ENCODE results near the gene SPEM1. TPM values are rescaled to one million over a fixed set of nuclear protein-coding genes. Genes with fewer than 3 reads are reported as not detected.

SPEM1 gene
- total and polyA plus RNA-seq, 2 of the 13 experiments (the other 11 are each of a cell fraction or from before 2014, with no cell fraction given): not detected

DNA sequence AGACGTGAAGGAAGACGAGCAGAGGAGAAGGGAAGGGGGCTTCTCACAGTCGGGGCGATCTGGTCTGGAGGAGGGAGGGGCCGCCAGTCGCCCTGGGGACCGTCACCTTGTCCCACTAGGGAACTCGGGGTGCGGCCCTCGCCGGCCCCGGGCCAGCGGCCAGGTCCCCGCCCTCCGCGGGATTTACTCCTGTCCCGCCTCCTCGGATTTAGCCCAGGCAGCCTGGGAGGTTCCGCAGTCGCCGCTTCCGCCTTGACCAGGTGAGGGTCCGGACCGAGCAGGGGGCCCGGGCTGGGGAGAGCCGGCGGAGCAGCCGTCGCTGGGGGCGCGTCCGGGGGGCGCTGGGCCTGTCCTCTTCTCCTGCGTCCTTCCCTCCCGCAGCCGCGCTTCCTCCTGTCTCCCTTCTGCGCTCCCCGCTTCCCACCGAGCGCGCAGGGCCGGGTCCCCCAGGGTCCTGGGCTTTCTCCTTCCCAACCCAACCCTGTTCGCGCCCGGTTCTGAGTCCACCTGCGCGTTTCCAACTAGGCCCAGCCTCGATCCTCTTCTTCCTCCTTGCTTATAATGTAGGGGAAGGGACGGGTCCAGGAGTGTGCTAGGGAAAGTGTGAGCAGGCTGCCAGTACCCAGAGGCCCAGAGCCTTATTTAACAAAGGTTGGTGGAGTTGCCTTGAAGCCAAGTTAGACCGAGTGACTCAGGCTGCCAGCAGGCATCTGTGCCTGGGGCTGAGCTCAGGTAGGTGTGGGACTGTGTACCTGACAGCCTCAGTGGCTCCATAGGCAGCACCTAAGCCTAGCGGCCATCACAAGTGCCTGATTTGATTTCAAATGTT lies 39.1 kb upstream of the SPEM1 start, which contains the start of gene TNK1:
TNK1 (plus strand) TSS at position 235 of the 829 bp plus-strand sequence. CDS start 1,838 bp downstream, outside the sequence.
- Histone ChIP-seq H3K4me3 (replicated peaks in 1 of 3; ENCODE audit: insufficient read depth in 1 of 3, low read depth in 2 of 3, low read length in 3 of 3) (peak within 1 kb of the TSS; percentile 62 to 83 (median 77)), H3K9me3 (ENCODE audit: low read length) (peaks cover 4% of the 10 kb centered on the region; the same call in 1 of the 2 replicates), H3K36me3 (replicated peaks in 1 of 2; ENCODE audit: control insufficient read depth in 1 of 2, insufficient read depth in 2 of 2, low read length in 2 of 2) (no peaks in the 10 kb centered on the region), H3K4me2 (ENCODE audit: low read depth, low read length) (peak within 1 kb of the TSS; percentile 88), H4K20me1 (ENCODE audit: insufficient read depth, low read length) (no peaks in the 10 kb centered on the region), H2AFZ (ENCODE audit: low read length) (peak within 1 kb of the TSS; percentile 64), H3K4me1 (ENCODE audit: insufficient read depth, low read length) (peaks cover 21% of the 10 kb centered on the region), H3K27me3 (ENCODE audit: control insufficient read depth in 1 of 2, insufficient read depth in 2 of 2, low read length in 2 of 2) (peaks cover 0 to 7% of the 10 kb centered on the region in 2 experiments; a peak in 1 of 5 replicates), H3K9ac (ENCODE audit: insufficient read depth, low read depth, low read length) (peak within 1 kb of the TSS; percentile 70), H3K27ac (ENCODE audit: extremely low read length, insufficient read depth, low read length) (no peak within 1 kb of the TSS), H3K79me2 (ENCODE audit: insufficient read depth, low read length) (no peaks in the 10 kb centered on the region)
- 2% methylated on average over 47 of the region's 52 CpGs for WGBS (ENCODE audit: low lambda C conversion rate)
- TSS peak; percentile 79 for BruUV-seq (replicated peaks)
- CTCF ChIA-PET (ENCODE audit: low intra/inter-chr PET ratio, low total read pairs): no interaction called here
- FAIRE-seq: no peak
- ATAC-seq: peak; percentile 77
- POLR2A ChIA-PET: interaction anchor here (0.6 to 2.1 kb wide), 7 partner anchors 9 to 100 kb away, joined by 3 to 24 read pairs (median 3); partner anchors contain the start of genes PLSCR3, SLC2A4, TMEM102 and TMEM256
- intact Hi-C loops (cut with micrococcal nuclease; ENCODE audit: unreplicated experiment) (no loop called here), in situ Hi-C loops (cut with HindIII; ENCODE audit: extremely low pct_ligation_motif_present, low pct_unique_long_range_greater_than_20kb) (no loop called here)
- DNase-seq (ENCODE audit: low spot score): peak; percentile 24
- TF ChIP-seq MTF1 (CRISPR knock-in tag; IDR thresholded peaks at IDR 0.05) (no peak), ZNF263 (CRISPR knock-in tag; IDR thresholded peaks at IDR 0.05) (no peak), ZMYM3 (CRISPR knock-in tag; IDR thresholded peaks at IDR 0.05) (no peak), FOXK2 (IDR thresholded peaks at IDR 0.05) (no peak), FOXO4 (CRISPR knock-in tag; conservative IDR thresholded peaks at IDR 0.05) (peak; percentile 95; the same call in 1 of the 2 replicates), ZNF296 (CRISPR knock-in tag; conservative IDR thresholded peaks at IDR 0.05) (no peak), MXD1 (CRISPR knock-in tag; IDR thresholded peaks at IDR 0.05) (no peak), GATA4 (IDR thresholded peaks at IDR 0.05; ENCODE audit: borderline replicate concordance, low read depth) (no peak; the same call in 1 of the 2 replicates), ZNF572 (CRISPR knock-in tag; IDR thresholded peaks at IDR 0.05) (no peak), PTBP1 (IDR thresholded peaks at IDR 0.05; ENCODE audit: low read depth, low read length, poor library complexity, severe bottlenecking) (no peak), SOX13 (IDR thresholded peaks at IDR 0.05) (no peak), SOX13 (CRISPR knock-in tag; conservative IDR thresholded peaks at IDR 0.05 in 1 of 2, IDR thresholded peaks at IDR 0.05 in 1 of 2) (no peak), GTF2F1 (IDR thresholded peaks at IDR 0.05; ENCODE audit: low read length) (no peak), CENPBD1 (CRISPR knock-in tag; IDR thresholded peaks at IDR 0.05; ENCODE audit: borderline replicate concordance, low read depth) (no peak)
- TF ChIP-seq, protein P1, sequence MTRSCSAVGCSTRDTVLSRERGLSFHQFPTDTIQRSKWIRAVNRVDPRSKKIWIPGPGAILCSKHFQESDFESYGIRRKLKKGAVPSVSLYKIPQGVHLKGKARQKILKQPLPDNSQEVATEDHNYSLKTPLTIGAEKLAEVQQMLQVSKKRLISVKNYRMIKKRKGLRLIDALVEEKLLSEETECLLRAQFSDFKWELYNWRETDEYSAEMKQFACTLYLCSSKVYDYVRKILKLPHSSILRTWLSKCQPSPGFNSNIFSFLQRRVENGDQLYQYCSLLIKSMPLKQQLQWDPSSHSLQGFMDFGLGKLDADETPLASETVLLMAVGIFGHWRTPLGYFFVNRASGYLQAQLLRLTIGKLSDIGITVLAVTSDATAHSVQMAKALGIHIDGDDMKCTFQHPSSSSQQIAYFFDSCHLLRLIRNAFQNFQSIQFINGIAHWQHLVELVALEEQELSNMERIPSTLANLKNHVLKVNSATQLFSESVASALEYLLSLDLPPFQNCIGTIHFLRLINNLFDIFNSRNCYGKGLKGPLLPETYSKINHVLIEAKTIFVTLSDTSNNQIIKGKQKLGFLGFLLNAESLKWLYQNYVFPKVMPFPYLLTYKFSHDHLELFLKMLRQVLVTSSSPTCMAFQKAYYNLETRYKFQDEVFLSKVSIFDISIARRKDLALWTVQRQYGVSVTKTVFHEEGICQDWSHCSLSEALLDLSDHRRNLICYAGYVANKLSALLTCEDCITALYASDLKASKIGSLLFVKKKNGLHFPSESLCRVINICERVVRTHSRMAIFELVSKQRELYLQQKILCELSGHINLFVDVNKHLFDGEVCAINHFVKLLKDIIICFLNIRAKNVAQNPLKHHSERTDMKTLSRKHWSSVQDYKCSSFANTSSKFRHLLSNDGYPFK (CRISPR knock-in tag; IDR thresholded peaks at IDR 0.05; ENCODE audit: borderline replicate concordance): no peak
- TF ChIP-seq, protein P2, sequence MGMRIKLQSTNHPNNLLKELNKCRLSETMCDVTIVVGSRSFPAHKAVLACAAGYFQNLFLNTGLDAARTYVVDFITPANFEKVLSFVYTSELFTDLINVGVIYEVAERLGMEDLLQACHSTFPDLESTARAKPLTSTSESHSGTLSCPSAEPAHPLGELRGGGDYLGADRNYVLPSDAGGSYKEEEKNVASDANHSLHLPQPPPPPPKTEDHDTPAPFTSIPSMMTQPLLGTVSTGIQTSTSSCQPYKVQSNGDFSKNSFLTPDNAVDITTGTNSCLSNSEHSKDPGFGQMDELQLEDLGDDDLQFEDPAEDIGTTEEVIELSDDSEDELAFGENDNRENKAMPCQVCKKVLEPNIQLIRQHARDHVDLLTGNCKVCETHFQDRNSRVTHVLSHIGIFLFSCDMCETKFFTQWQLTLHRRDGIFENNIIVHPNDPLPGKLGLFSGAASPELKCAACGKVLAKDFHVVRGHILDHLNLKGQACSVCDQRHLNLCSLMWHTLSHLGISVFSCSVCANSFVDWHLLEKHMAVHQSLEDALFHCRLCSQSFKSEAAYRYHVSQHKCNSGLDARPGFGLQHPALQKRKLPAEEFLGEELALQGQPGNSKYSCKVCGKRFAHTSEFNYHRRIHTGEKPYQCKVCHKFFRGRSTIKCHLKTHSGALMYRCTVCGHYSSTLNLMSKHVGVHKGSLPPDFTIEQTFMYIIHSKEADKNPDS (CRISPR knock-in tag; IDR thresholded peaks at IDR 0.05): peak; percentile 79; the same call in 1 of the 2 replicates
